GM18502 (cell line): ENCODE measurements around the gene RAVER1.
A peak's percentile ranks its signal among the peaks of the same experiment; 100 is the strongest.

Experiments used
- ATAC-seq: cut with Tn5 transposase; IDR thresholded peaks from one replicate; pipeline ENCODE4 v1.9.1; 2021; ENCODE audit warnings: mild to moderate bottlenecking; ENCODE audit not compliant: unreplicated experiment, poor library complexity

Gene RAVER1

DNA sequence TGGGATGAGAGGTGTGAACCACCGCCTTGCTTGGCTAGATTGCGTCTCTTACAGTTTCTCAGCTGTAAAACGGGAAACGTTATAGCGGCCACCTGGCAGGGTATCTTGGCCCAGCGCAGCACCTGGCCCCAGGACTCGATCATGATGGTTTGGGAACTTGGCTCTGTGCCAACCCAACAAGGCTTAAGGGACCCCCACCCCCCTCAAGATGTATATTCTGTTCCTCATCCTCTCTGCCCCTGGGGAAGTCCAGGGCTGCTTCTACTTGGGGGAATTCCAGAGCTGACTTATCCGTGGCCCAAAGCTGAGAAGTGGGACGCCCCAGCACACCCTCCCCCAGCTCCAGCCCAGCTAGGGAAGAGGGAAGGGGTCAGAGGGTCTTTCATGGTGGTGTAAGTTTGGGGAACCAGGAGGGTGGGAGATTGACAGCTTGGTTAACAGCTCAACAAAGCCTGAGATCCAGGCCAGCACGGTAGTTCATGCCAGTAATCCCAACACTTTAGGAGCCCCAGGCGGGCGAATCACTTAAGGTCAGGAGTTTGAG is 61.7 kb downstream of the RAVER1 start:
- peak; percentile 33 for ATAC-seq

DNA sequence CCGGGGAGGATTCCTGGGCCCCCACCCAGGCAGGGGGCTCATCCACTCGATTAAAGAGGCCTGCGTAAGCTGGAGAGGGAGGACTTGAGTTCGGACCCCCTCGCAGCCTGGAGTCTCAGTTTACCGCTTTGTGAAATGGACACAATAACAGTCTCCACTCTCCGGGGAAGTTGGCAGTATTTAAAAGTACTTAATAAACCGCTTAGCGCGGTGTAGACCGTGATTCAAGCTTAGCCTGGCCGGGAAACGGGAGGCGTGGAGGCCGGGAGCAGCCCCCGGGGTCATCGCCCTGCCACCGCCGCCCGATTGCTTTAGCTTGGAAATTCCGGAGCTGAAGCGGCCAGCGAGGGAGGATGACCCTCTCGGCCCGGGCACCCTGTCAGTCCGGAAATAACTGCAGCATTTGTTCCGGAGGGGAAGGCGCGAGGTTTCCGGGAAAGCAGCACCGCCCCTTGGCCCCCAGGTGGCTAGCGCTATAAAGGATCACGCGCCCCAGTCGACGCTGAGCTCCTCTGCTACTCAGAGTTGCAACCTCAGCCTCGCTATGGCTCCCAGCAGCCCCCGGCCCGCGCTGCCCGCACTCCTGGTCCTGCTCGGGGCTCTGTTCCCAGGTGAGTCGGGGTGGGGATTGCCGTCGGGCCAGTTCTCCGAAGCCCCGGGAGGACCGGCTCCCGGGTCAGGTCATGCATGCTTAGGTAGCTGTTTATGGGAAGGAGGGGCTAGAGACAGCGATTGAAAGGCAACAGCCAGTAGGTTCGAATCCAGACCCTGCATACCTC is 62.5 kb downstream of the RAVER1 start, which contains the start of gene ICAM1:
TSS of gene ICAM1 (plus strand) at position 505 of the 779 bp plus-strand sequence. CDS start at position 545, 40 bp downstream.
- ATAC-seq = peak; percentile 45

- peak; percentile 38 for ATAC-seq
Observed at GRCh38 chr19:10270180-10270615, 63.1 kb downstream of the RAVER1 start.

- ATAC-seq = peak; percentile 37
Observed at GRCh38 chr19:10269333-10270179, 63.8 kb downstream of the RAVER1 start.

DNA sequence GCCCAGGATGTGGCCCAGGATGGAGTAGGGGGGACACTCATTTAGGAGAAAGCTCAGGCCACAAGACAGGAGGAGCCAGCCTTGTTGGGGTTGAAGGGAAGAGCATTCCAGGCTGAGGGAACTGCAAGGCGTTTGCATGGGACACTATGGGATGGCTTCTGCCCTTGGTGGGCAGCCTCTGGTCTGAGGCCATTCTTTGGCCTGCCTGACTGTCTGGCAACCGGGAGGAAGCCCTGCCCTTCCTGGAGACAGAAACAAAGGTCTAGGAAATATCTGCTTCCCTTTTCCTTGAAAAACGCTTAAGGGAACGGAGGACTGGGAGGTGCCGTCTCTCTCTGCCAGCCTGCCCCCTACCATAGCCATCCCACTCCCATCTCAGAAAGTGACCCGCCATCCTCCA is 65.3 kb downstream of the RAVER1 start:
- no peak for ATAC-seq

DNA sequence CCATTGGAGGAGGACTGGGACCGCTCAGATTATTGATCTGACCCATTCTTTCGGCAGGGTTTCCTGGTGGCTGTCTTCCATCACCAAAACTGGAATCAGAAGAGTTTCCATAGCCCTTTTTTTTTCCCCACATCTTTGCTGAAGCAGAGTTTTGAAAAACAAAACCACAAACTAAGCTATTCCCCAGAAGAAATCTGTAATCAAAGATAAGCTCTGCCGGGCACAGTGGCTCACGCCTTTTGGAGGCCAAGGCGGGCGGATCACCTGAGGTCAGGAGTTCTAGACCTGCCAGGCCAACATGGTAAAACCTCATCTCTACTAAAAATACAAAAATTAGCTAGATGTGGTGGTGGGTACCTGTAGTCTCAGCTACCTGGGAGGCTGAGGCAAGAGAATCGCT is 66.6 kb downstream of the RAVER1 start:
- ATAC-seq = no peak
